Measurements from ENCODE around the gene ARL4A.

The ARL4A gene

DNA sequence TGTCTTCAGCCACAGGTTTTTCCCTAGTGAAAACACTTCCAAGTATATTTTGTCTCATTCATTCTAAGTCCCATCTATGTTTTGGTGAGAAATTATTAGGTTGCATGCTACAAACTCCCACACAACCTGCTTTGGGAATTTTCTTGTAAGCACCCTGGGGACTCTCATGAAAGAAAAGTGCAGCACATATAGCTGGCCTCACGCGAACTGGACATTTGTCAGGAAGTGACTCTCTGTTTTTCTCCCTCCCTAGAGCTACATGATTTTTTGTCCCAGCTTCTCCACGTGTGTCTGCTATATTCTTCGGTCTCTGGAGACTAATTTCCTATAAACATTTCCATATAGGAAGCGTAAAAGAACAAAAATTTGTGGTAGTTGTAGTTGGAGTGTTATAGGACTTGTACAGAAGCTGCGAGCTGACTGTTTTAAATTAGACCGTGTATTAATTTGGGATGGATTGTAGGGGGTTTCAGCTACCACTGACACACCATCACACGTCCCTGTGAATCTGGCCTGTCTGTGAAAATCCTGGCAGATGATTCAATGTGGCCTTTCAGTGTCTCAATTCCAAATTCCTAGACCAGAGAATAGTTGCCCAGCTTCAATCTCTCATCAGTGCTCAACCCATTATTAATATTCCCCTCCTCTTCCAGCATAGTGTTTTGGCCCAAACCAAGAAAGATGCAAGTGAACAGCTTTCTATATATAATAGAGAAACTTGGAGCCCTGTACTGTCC lies 40.2 kb downstream of the ARL4A start:
- no peak for DNase-seq

- DNase-seq: no peak
Measured at GRCh38 chr7:12728192-12728538, 40.7 kb downstream of the ARL4A start.

DNA sequence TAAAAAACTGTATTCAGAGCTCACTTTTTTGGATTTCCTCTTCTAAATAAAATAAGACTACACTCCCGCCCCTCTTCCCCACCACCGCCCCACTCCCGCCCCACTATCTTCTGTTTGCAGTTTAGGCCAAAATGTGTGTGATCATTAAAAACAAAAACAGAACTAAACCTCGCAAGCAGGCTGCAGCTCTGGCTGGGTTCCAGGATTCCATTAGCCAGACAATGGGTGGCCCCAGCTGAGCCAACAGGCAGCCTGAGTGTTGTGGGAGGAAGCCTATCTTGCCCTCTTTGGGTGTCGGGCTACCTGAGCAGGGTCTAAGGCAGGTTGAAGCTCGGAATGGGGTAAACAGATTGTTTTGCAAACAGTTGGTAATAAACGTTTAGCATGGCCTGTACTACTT lies 41.7 kb downstream of the ARL4A start:
- no peak for DNase-seq

GRCh38 chr7:12730523-12730922 lies 43.1 kb downstream of the ARL4A start:
- no peak for DNase-seq

DNA sequence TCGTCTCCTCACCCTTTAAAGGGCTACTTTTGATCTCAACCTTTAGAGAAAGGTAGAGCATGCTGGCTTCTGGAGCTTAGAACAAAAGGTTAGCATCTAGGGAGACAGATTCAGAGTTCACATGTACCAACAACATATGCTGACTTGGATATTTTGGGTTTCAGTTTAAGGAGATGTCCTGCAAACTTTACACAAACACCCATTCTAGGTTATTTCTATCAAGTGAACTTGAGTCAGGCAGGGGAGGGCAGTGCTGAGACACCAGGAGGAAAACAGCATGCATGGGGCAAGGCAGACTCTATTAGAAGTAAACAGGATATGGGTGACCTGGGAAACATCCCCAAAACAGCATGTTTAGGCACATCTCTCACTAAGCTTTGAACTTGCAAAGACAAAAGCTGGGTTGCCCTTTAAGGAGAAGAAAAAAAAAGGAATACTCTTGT lies 43.8 kb downstream of the ARL4A start:
- no peak for DNase-seq

GRCh38 chr7:12731775-12732174 lies 44.3 kb downstream of the ARL4A start:
- DNase-seq: no peak

DNA sequence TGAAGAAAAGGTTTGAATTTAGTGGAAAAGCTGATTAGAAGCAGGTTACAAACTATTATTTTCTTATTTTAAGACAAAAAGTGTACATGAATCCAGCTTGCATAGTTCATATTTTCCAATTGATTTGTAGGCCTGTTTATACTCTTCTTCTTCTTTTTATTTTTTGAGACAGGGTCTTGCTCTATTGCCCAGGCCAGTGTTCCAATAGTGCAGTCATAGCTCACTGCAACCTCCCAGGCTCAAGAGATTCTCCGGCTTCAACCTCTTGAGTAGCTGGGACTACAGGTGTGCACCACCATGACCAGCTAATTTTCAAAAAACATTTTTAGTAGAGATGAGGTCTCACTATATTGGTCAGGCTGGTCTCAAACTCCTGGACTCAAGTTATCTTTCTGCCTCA lies 45.0 kb downstream of the ARL4A start:
- DNase-seq: no peak

GRCh38 chr7:12735923-12736322 lies 48.5 kb downstream of the ARL4A start:
- no peak for DNase-seq

DNA sequence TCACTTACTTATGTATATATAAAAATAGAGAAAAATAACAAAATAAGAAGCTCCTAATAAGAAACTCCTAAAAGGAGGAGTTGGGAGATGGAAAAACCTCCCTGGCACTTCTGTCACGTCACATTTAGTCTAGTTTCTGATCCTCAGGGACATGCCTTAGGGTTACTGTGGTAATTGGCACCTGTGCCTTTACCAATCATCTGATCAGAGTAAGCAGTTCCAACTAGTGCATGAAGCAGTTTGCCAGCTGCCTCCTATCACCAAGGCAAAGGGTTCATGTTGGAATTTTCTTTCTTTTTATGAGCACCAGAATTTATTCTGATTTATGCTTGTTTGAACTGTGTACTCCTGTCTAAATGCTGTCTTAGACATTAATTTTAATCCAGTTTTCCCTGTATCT lies 49.9 kb downstream of the ARL4A start:
- DNase-seq: no peak

DNA sequence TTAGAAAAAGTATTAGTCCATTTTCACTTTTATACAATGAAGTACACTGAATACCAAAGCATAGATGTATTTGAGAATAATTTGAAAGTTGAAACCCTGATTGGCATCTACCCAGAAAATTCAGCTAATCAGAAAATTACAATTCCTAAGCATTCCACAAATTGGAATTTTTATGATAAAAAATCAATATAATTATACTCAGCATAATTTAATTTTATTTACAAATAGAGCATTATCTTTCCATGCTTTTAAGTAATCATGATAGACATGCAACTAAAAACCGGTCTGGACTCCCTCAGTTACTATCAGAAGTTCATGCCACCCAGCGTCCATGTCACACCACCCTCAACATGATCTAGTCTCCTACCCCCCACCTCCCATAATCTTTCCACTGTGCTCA lies 50.4 kb downstream of the ARL4A start:
- DNase-seq: no peak

DNA sequence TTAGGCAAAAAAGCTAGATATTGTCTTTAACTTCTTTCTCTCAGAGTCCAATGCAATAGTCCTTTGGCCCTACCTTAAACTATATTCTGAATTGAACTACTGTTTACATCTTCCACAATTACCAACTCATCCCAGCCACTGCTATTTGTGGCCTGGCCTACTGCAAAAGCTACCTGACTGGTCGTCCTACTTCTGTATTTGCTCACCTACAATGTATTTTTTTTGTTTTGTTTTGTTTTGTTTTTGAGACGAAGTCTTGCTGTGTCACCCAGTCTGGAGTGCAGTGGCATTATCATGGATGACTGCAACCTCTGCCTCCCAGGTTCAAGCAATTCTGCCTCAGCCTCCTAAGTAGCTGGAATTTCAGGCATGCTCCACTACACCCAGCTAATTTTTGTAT lies 51.2 kb downstream of the ARL4A start:
- DNase-seq: no peak

Data from cerebellar nuclear complex (tissue), 1 donor.